IMR-90 (cell line): ENCODE data around the gene PROM2. TPM values are rescaled to one million over a fixed set of nuclear protein-coding genes. Genes with fewer than 3 reads are reported as not detected.

ENCODE experiments used
- ATAC-seq: fragments of 200-7000 bp; cut with Tn5 transposase; 2 replicates; pipeline ENCODE4 v1.9.1; 2020; ENCODE audit warnings: low read depth, mild to moderate bottlenecking, moderate library complexity
- BruUV-seq: library from RNA; stranded (reverse); fragments of 400-500 nt; replicated peaks from 2 replicates; lab custom pipeline; 2021; lab: Mats Ljungman, UMichigan
- CTCF ChIA-PET: fragments of 300-600 bp; formaldehyde crosslinking; extraction: SDS; loops from one replicate; lab custom pipeline; 2021; ENCODE audit warnings: antibody characterized with exemption; lab: Yijun Ruan, JAX
- POLR2A ChIA-PET: fragments of 300-600 bp; sonication (Branson Sonifier 250); formaldehyde crosslinking; loops from one replicate; lab custom pipeline; 2022; ENCODE audit warnings: antibody characterized with exemption; ENCODE audit not compliant: unreplicated experiment; lab: Charles Lee
- DNase-seq: peaks from one replicate; pipeline ENCODE4 v3.0.0; 2013
- H2AFZ ChIP-seq: replicated peaks from 2 replicates; pipeline ENCODE3; 2013; ENCODE audit warnings: low read length, mild to moderate bottlenecking; ENCODE audit not compliant: poor library complexity
- H2AK5ac ChIP-seq: 2 replicates; pipeline ENCODE4 v1.6.1; 2013; ENCODE audit warnings: low read depth, low read length, inconsistent platforms
- H2AK9ac ChIP-seq: replicated peaks from 2 replicates; pipeline ENCODE3; 2013; ENCODE audit warnings: mild to moderate bottlenecking, low read depth, low read length, moderate library complexity; ENCODE audit not compliant: poor library complexity
- H2BK120ac ChIP-seq: 2 replicates; pipeline ENCODE4 v1.6.1; 2013; ENCODE audit warnings: low read depth, low read length, inconsistent platforms
- H2BK15ac ChIP-seq: 3 replicates; pipeline ENCODE4 v1.6.1; 2013; ENCODE audit warnings: low read depth, low read length, inconsistent platforms
- H2BK20ac ChIP-seq: 2 replicates; pipeline ENCODE4 v1.6.1; 2013; ENCODE audit warnings: low read depth, mild to moderate bottlenecking, inconsistent platforms, low read length, moderate library complexity
- H2BK5ac ChIP-seq: 2 replicates; pipeline ENCODE4 v1.6.1; 2013; ENCODE audit warnings: mild to moderate bottlenecking, low read depth, low read length, inconsistent platforms; ENCODE audit not compliant: poor library complexity, severe bottlenecking
- H3K14ac ChIP-seq: replicated peaks from 2 replicates; pipeline ENCODE4 v1.6.1; 2013; ENCODE audit warnings: low read depth, low read length, inconsistent platforms
- H3K18ac ChIP-seq: 2 replicates; pipeline ENCODE4 v1.6.1; 2013; ENCODE audit warnings: low read depth, low read length, control low read depth
- H3K23ac ChIP-seq: 2 replicates; pipeline ENCODE4 v1.6.1; 2013; ENCODE audit warnings: low read depth, low read length, inconsistent platforms
- H3K27ac ChIP-seq: 2 replicates; pipeline ENCODE4 v1.5.1; 2013; ENCODE audit warnings: mild to moderate bottlenecking, control low read depth, low read length; ENCODE audit not compliant: insufficient read depth
- H3K27me3 ChIP-seq: 2 replicates; pipeline ENCODE4 v1.6.1; 2013; ENCODE audit warnings: low read length; ENCODE audit not compliant: control insufficient read depth, insufficient read depth
- H3K36me3 ChIP-seq: 2 replicates; pipeline ENCODE4 v1.6.1; 2013; ENCODE audit warnings: low read length, mixed read lengths; ENCODE audit not compliant: control insufficient read depth, insufficient read depth
- H3K4ac ChIP-seq: 2 replicates; pipeline ENCODE4 v1.6.1; 2013; ENCODE audit warnings: low read depth, low read length, inconsistent platforms
- H3K4me1 ChIP-seq: 2 replicates; pipeline ENCODE4 v1.6.1; 2013; ENCODE audit warnings: low read length, mixed read lengths; ENCODE audit not compliant: control insufficient read depth, insufficient read depth
- H3K4me2 ChIP-seq: 2 replicates; pipeline ENCODE4 v1.6.1; 2013; ENCODE audit warnings: low read depth, mild to moderate bottlenecking, control low read depth, low read length, moderate library complexity
- H3K4me3 ChIP-seq: 2 replicates; pipeline ENCODE4 v1.5.1; 2013; ENCODE audit warnings: low read depth, mild to moderate bottlenecking, control low read depth, low read length, moderate library complexity; ENCODE audit not compliant: insufficient read depth
- H3K56ac ChIP-seq: 2 replicates; pipeline ENCODE4 v1.6.1; 2013; ENCODE audit warnings: low read length, inconsistent platforms; ENCODE audit not compliant: insufficient read depth; ENCODE audit errors: extremely low read depth
- H3K79me1 ChIP-seq, 2 experiments: 2 replicates each; pipeline ENCODE4 v1.6.1; 2013; ENCODE audit warnings: low read length in 2 of 2, inconsistent platforms in 1 of 2, low read depth in 1 of 2
- H3K9ac ChIP-seq: 2 replicates; pipeline ENCODE4 v1.6.1; 2013; ENCODE audit warnings: low read depth, low read length, control low read depth
- H3K9me1 ChIP-seq: 2 replicates; pipeline ENCODE4 v1.6.1; 2013; ENCODE audit warnings: low read length, inconsistent platforms; ENCODE audit not compliant: insufficient read depth
- H3K9me3 ChIP-seq: 2 replicates; pipeline ENCODE4 v1.6.1; 2013; ENCODE audit warnings: low read length; ENCODE audit not compliant: control insufficient read depth, insufficient read depth
- H4K20me1 ChIP-seq: 2 replicates; pipeline ENCODE4 v1.6.1; 2013; ENCODE audit warnings: low read length, inconsistent platforms; ENCODE audit not compliant: insufficient read depth
- H4K5ac ChIP-seq: 2 replicates; pipeline ENCODE4 v1.6.1; 2013; ENCODE audit warnings: mild to moderate bottlenecking, low read depth, low read length, control low read depth
- H4K8ac ChIP-seq, 2 experiments: 2 replicates each; pipeline ENCODE4 v1.6.1; 2013; ENCODE audit warnings: low read depth in 2 of 2, low read length in 2 of 2, control low read depth in 1 of 2, inconsistent platforms in 1 of 2
- H4K91ac ChIP-seq: 2 replicates; pipeline ENCODE4 v1.6.1; 2013; ENCODE audit warnings: low read depth, low read length, inconsistent platforms; ENCODE audit not compliant: insufficient read depth
- BHLHE40 ChIP-seq: fragments of 150-350 bp; IDR thresholded peaks from 2 replicates; pipeline ENCODE4 v1.6.1; 2016; ENCODE audit warnings: mild to moderate bottlenecking, low read depth, low read length
- CEBPB ChIP-seq: IDR thresholded peaks from 2 replicates; pipeline ENCODE4 v1.6.1; 2012; ENCODE audit warnings: low read depth, low read length, improper control_type of control experiment
- CHD1 ChIP-seq: IDR thresholded peaks from 2 replicates; pipeline ENCODE4 v1.6.1; 2012; ENCODE audit warnings: low read depth, low read length, improper control_type of control experiment
- FOS ChIP-seq: fragments of 150-350 bp; IDR thresholded peaks from 2 replicates; pipeline ENCODE4 v1.6.1; 2016; ENCODE audit warnings: low read depth, low read length
- MAFK ChIP-seq: IDR thresholded peaks from 2 replicates; pipeline ENCODE4 v1.6.1; 2012; ENCODE audit warnings: low read depth, low read length, improper control_type of control experiment
- MAZ ChIP-seq: IDR thresholded peaks from 2 replicates; pipeline ENCODE4 v1.6.1; 2012; ENCODE audit warnings: low read depth, mild to moderate bottlenecking, low read length, improper control_type of control experiment, moderate library complexity, borderline replicate concordance
- MXI1 ChIP-seq: IDR thresholded peaks from 2 replicates; pipeline ENCODE4 v1.6.1; 2012; ENCODE audit warnings: low read depth, mild to moderate bottlenecking, low read length, moderate library complexity, borderline replicate concordance
- NFE2L2 ChIP-seq: fragments of 150-350 bp; IDR thresholded peaks from 2 replicates; pipeline ENCODE4 v1.6.1; 2016; ENCODE audit warnings: low read depth, mild to moderate bottlenecking, low read length
- POLR2A ChIP-seq: IDR thresholded peaks from 2 replicates; pipeline ENCODE4 v1.6.1; 2012; ENCODE audit warnings: mild to moderate bottlenecking, low read depth, low read length
- RAD21 ChIP-seq: IDR thresholded peaks from 2 replicates; pipeline ENCODE4 v1.6.1; 2012; ENCODE audit warnings: low read length, improper control_type of control experiment
- RCOR1 ChIP-seq: IDR thresholded peaks from 2 replicates; pipeline ENCODE4 v1.6.1; 2012; ENCODE audit warnings: mild to moderate bottlenecking, low read length, improper control_type of control experiment; ENCODE audit not compliant: insufficient replicate concordance
- RFX5 ChIP-seq: IDR thresholded peaks from 2 replicates; pipeline ENCODE4 v1.8.0; 2012; ENCODE audit warnings: low read depth, mild to moderate bottlenecking, low read length, moderate library complexity
- SMC3 ChIP-seq: fragments of 150-350 bp; IDR thresholded peaks from 2 replicates; pipeline ENCODE4 v1.6.1; 2016; ENCODE audit warnings: low read depth, mild to moderate bottlenecking, antibody characterized with exemption, low read length, moderate library complexity
- WGBS, 2 experiments: methylation state at CpG; one replicate each; pipeline versions ENCODE4 v1.1.5 to v1.1.7; 2013; ENCODE audit warnings: missing lambda C conversion rate in 2 of 2; ENCODE audit not compliant: insufficient read length in 1 of 2; ENCODE audit errors: extremely low coverage in 2 of 2; 5-methylcytosine and 5-hydroxymethylcytosine counted together
- dilution Hi-C: fragments of 300-500 bp; cut with HindIII; formaldehyde crosslinking; loops from one replicate; pipeline ENCODE4 v1.14.3; 2018; ENCODE audit warnings: low sequenced_read_pairs; ENCODE audit not compliant: unreplicated experiment
- in situ Hi-C: fragments of 300-500 bp; cut with MboI; formaldehyde crosslinking; loops from 3 replicates; pipeline ENCODE4 v1.14.3; 2019; ENCODE audit warnings: low sequenced_read_pairs, inconsistent platforms, mixed read lengths
- intact Hi-C: fragments of 100-400 bp; cut with micrococcal nuclease; formaldehyde crosslinking; loops from 2 replicates; pipeline ENCODE4 v1.10.0; 2022
- polyA plus RNA-seq, 3 experiments: library from polyadenylated mRNA; depleted of rRNA; stranded (reverse); fragments of >200 nt; gene quantifications; 2 replicates each; pipeline ENCODE4 v1.2.3, GENCODE V29; 2012; ENCODE audit warnings: low replicate concordance in 1 of 3
- total RNA-seq: library from RNA; depleted of rRNA; stranded (reverse); fragments of >200 nt; gene quantifications from 2 replicates; pipeline ENCODE4 v1.2.3, GENCODE V29; 2012
- TF ChIP-seq, protein P1 (sequence below): conservative IDR thresholded peaks from 2 replicates; pipeline ENCODE4 v1.5.1; 2012; ENCODE audit warnings: mild to moderate bottlenecking, low read depth, low read length, improper control_type of control experiment
- TF ChIP-seq, protein P2 (sequence below): fragments of 150-350 bp; IDR thresholded peaks from 2 replicates; pipeline ENCODE4 v1.6.1; 2016; ENCODE audit warnings: low read depth, mild to moderate bottlenecking, low read length, moderate library complexity, borderline replicate concordance
- TF ChIP-seq, protein P3 (sequence below): fragments of 150-350 bp; IDR thresholded peaks from 2 replicates; pipeline ENCODE4 v1.6.1; 2017; ENCODE audit warnings: mild to moderate bottlenecking, antibody characterized with exemption, low read length, low read depth

Gene PROM2
- total and polyA plus RNA-seq, 2 of the 4 experiments (the other 2 are of a cell fraction): 0.26 TPM; not detected in 1

GRCh38 chr2:95299961-95300360 is 25.7 kb downstream of the PROM2 start:
- no peak overlapping the region for H4K91ac ChIP-seq
- no peak overlapping the region for H3K56ac ChIP-seq
- H3K9ac ChIP-seq: no peak overlapping the region
- H3K27ac ChIP-seq: no peak overlapping the region
- intact Hi-C loops (no loop called here), dilution Hi-C loops (no loop called here), in situ Hi-C loops (no loop called here)
- no peak overlapping the region for H2AFZ ChIP-seq
- H3K14ac ChIP-seq: no peak overlapping the region
- TF ChIP-seq POLR2A (no peak), RAD21 (no peak), RCOR1 (no peak), SMC3 (no peak), RFX5 (no peak), BHLHE40 (no peak), MAFK (no peak), CHD1 (no peak), CEBPB (no peak), FOS (no peak), MAZ (no peak), NFE2L2 (no peak), MXI1 (no peak)
- TF ChIP-seq, protein P1, sequence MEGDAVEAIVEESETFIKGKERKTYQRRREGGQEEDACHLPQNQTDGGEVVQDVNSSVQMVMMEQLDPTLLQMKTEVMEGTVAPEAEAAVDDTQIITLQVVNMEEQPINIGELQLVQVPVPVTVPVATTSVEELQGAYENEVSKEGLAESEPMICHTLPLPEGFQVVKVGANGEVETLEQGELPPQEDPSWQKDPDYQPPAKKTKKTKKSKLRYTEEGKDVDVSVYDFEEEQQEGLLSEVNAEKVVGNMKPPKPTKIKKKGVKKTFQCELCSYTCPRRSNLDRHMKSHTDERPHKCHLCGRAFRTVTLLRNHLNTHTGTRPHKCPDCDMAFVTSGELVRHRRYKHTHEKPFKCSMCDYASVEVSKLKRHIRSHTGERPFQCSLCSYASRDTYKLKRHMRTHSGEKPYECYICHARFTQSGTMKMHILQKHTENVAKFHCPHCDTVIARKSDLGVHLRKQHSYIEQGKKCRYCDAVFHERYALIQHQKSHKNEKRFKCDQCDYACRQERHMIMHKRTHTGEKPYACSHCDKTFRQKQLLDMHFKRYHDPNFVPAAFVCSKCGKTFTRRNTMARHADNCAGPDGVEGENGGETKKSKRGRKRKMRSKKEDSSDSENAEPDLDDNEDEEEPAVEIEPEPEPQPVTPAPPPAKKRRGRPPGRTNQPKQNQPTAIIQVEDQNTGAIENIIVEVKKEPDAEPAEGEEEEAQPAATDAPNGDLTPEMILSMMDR: no peak
- TF ChIP-seq, protein P2, sequence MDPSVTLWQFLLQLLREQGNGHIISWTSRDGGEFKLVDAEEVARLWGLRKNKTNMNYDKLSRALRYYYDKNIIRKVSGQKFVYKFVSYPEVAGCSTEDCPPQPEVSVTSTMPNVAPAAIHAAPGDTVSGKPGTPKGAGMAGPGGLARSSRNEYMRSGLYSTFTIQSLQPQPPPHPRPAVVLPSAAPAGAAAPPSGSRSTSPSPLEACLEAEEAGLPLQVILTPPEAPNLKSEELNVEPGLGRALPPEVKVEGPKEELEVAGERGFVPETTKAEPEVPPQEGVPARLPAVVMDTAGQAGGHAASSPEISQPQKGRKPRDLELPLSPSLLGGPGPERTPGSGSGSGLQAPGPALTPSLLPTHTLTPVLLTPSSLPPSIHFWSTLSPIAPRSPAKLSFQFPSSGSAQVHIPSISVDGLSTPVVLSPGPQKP: no peak
- TF ChIP-seq, protein P3, sequence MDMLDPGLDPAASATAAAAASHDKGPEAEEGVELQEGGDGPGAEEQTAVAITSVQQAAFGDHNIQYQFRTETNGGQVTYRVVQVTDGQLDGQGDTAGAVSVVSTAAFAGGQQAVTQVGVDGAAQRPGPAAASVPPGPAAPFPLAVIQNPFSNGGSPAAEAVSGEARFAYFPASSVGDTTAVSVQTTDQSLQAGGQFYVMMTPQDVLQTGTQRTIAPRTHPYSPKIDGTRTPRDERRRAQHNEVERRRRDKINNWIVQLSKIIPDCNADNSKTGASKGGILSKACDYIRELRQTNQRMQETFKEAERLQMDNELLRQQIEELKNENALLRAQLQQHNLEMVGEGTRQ: no peak
- no CpG with 5 or more reads among the region's 9 CpGs for WGBS, 2 experiments
- no peaks in the 10 kb centered on the region for H3K79me1 ChIP-seq
- H2BK120ac ChIP-seq: no peak overlapping the region
- no peaks in the 10 kb centered on the region for H3K9me3 ChIP-seq
- H4K20me1 ChIP-seq: no peaks in the 10 kb centered on the region
- H2BK20ac ChIP-seq: no peak overlapping the region
- no peaks in the 10 kb centered on the region for H3K36me3 ChIP-seq
- no peak overlapping the region for H3K4ac ChIP-seq
- H3K9me1 ChIP-seq: no peaks in the 10 kb centered on the region
- no peak overlapping the region for H4K5ac ChIP-seq
- no peaks in the 10 kb centered on the region; the same call in 1 of the 2 replicates for H3K4me1 ChIP-seq
- H3K4me3 ChIP-seq: no peak overlapping the region
- ATAC-seq: no peak
- no peak overlapping the region for H3K4me2 ChIP-seq
- no peak overlapping the region for H2AK5ac ChIP-seq
- BruUV-seq: no TSS peak
- no peak overlapping the region for H3K23ac ChIP-seq
- POLR2A ChIA-PET: no interaction called here
- H2AK9ac ChIP-seq: no peak overlapping the region
- H2BK15ac ChIP-seq: no peak overlapping the region
- no peak for DNase-seq
- H4K8ac ChIP-seq: no peak overlapping the region
- CTCF ChIA-PET: no interaction called here
- H3K27me3 ChIP-seq: peaks cover 41% of the 10 kb centered on the region
- H2BK5ac ChIP-seq: no peak overlapping the region
- H3K18ac ChIP-seq: no peak overlapping the region
